SU-DHL-6 (cell line): ENCODE measurements around the gene OSBPL9.

Experiments used
- CTCF ChIP-seq: fragments of 200-600 bp; sonication (generic); IDR thresholded peaks from one replicate; pipeline ENCODE4 v1.5.1; 2017; ENCODE audit warnings: antibody characterized with exemption, mild to moderate bottlenecking, low read length, moderate library complexity; ENCODE audit not compliant: insufficient read depth, poor library complexity, severe bottlenecking
- EZH2phosphoT487 ChIP-seq: fragments of 200-600 bp; sonication (generic), shearing (Covaris generic); conservative IDR thresholded peaks from 2 replicates; pipeline ENCODE4 v1.6.1; 2018; ENCODE audit warnings: mild to moderate bottlenecking, antibody characterized with exemption, low read length, moderate library complexity, mixed read lengths

- TF ChIP-seq CTCF: no peak
- no peak for TF ChIP-seq EZH2phosphoT487
These were observed 56.4 kb downstream of the OSBPL9 start for GRCh38 chr1:51673279-51673678.
